ENCODE measurements around the gene TEP1. TPM values are rescaled to one million over a fixed set of nuclear protein-coding genes. Genes with fewer than 3 reads are reported as not detected.

TEP1 gene
- total and polyA plus RNA-seq, 2 of the 8 experiments (the other 6 are each of a cell fraction or from before 2014, with no cell fraction given): 6.9 to 10.7 TPM

- no peak for TF ChIP-seq KDM5A (IDR thresholded peaks at IDR 0.05; ENCODE audit: low read length)
Observed at GRCh38 chr14:20347747-20348146, 65.6 kb downstream of the TEP1 start (continued).
